SIG-M5 treated with dmso at 0.1 percent for 504 hours (cell line): ENCODE results near the gene ERP27.

Experiments
- DNase-seq: peaks from one replicate; lab custom pipeline; 2025; ENCODE audit not compliant: unreplicated experiment; lab: John Stamatoyannopoulos, UW

Gene ERP27

DNA sequence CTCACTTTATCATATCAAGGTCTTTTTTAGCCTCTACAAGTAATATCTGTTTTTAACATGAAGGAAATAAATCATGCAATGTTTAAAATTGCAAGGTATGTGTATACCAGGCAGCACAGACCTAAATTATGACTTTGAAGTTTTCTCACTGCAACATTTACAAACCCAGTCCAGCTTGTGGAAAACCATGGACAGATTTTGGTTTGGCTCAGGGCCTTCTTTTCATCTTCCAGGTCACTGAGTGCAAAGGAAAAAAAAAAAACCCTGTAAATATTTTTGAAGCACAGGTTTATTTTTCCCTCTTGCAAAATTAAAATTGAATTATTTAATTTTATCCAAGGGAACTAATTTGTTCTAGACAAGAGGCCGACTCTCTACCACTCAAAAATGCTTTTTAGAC is 66.5 kb downstream of the ERP27 start:
- no peak for DNase-seq

DNA sequence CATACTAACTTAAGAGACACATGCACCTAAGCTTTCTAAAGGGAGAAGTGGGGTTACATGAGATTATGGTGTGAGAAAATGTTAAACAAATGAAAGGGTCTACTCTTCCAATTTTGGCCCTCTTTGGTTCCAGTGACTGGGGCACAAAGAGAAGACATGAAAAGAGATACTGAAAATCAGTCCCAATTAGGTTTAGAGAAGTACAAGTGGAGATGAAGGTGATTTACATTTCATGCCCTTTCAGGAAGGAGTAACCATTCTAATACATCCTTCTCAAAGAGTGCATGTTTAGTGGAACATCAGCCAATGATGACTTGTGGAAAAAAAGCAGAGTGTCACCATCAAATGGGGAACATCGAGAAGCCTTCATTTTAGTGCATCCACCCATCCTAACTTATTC is 67.1 kb downstream of the ERP27 start:
- no peak for DNase-seq

DNA sequence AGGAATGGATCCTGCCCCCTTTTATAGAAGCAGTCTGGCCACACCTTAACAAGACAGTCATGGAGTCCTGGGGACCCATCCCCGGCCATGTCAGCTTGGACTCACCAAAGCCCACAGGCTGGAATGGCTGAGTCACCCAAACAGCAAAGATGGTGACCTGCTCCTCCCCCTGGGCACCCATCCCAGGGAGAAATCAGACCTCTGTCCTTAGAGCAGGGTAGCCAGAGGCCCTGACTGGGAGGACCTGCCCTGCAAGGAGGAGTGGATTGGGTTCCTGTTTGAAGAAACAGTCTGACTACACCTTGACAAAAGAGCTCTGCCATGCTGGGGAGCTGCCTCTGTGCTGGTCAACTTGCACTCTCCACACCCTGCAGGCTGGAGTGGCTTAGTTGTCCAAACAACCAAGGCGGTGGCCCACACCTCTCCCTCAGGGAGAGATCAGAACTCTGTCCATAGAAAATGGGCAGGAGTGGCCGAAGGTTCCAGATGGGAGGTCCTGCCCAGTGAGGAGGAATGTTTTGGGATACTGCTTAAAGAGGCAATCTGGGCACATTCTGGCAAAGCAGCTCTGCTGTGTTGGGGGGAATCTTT is 69.3 kb downstream of the ERP27 start:
- DNase-seq, result no peak
